GM19099 (cell line): ENCODE measurements around the gene UPK3BL1.
"Not testable (repeated sequence)": the region's sequence is repeated elsewhere in the genome, so short reads cannot be mapped to it uniquely, and the experiment has no call there.

ENCODE experiments used
- POLR2A ChIP-seq: IDR thresholded peaks from 3 replicates; pipeline ENCODE4 v1.6.1; 2011; ENCODE audit warnings: low read depth; ENCODE audit not compliant: insufficient read length; ENCODE audit errors: extremely low read depth

The UPK3BL1 gene, protein sequence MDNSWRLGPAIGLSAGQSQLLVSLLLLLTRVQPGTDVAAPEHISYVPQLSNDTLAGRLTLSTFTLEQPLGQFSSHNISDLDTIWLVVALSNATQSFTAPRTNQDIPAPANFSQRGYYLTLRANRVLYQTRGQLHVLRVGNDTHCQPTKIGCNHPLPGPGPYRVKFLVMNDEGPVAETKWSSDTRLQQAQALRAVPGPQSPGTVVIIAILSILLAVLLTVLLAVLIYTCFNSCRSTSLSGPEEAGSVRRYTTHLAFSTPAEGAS

GRCh38 chr7:102642691-102643090 is at the start of gene UPK3BL1:
TSS of gene UPK3BL1 (minus strand) at chr7:102642791. CDS start at chr7:102642741, 50 bp downstream.
- TF ChIP-seq POLR2A = not testable (repeated sequence)

DNA sequence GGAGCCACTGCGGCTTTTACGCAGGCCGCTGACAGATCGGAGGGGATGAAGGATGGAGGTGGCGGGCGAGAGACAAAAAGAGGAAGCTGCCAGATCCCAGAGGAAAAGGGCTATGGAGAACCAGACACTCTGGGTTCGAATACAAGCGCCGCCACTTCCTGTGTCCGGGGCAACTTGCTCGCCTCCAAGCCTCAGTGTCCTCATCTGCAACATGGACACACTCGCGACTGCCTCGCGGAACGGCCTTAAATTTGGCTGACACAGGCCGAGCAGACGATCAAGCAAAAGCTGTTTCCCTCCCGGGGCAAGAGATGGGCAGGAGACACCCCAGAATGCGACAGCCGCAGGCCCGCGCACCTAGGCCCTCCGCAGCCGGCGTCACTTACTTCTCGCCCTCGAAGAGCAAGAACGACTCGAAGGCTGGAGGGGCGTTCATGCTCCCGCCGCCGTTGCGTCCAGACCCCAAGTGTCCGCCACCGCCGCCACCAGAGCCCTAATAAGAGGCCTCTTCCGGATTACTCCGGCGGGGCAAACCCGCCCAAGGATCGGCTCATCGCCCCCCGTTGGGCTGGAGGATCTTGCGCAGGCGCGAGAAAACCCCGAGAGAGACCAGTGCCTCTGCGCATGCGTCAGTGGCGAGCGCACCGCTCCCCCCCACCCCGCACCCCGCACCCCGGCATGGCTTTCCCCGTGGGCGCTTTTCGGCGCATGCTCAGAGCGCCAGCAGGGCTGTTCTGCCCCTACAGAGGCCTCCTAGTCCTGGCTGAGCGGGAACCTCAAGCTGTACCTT is 28.8 kb upstream of the UPK3BL1 start, which contains the start of gene POLR2J2:
TSS of gene POLR2J2 (minus strand) at position 498 of the 790 bp plus-strand sequence. CDS start at position 436, 62 bp downstream.
- TF ChIP-seq POLR2A = peak; percentile 65

DNA sequence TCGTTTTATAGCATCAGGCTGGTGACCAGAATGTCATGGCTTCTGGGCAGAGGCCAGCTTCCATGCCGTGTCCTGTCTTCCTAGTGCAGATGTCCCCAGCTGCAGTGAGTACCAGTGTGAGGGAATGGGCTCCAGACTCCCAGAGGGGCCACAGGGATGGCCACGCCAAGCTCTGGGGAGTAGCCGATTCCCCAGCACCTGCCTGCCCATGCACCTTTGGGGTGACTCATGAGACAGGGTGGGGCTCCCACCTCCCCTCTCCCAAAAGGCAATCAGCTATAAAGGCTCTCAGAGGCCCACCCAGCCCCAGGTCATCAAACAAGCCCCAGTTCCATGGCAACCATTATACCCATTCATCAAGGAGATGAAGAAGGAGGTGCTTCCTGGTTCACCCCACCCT is 7.3 kb upstream of the UPK3BL1 start, which contains the start of gene SPDYE2B:
TSS of gene SPDYE2B (plus strand) at position 396 of the 400 bp plus-strand sequence. CDS start 2,030 bp downstream, outside the sequence.
- TF ChIP-seq POLR2A = not testable (repeated sequence)

- not testable (repeated sequence) for TF ChIP-seq POLR2A
Observed at GRCh38 chr7:102616507-102617125, 26.0 kb downstream of the UPK3BL1 start, which contains the start of gene RASA4. TSS of gene RASA4 (minus strand) at chr7:102616756. CDS start at chr7:102616689, 67 bp downstream.
